Islet precursor cell (in vitro differentiated cells): ENCODE measurements around the gene POLR1H.
"Not testable (repeated sequence)": the region's sequence is repeated elsewhere in the genome, so short reads cannot be mapped to it uniquely, and the experiment has no call there.

Source experiments
- DNase-seq: peaks from one replicate; pipeline ENCODE4 v3.0.0-alpha.2; 2018

POLR1H gene

GRCh38 chr6:30061092-30061857 lies at the start of gene POLR1H:
TSS of gene POLR1H (plus strand) at chr6:30061265. CDS start at chr6:30061525, 260 bp downstream.
- DNase-seq: peak; percentile 97

- peak; percentile 62 for DNase-seq
These were observed 47.7 kb upstream of the POLR1H start for GRCh38 chr6:30013291-30013922.

- DNase-seq: no peak
These were observed 41.2 kb upstream of the POLR1H start for GRCh38 chr6:30019819-30020218.

GRCh38 chr6:30020626-30021025 lies 40.4 kb upstream of the POLR1H start:
- DNase-seq: no peak

GRCh38 chr6:30022189-30022588 lies 38.9 kb upstream of the POLR1H start:
- no peak for DNase-seq

GRCh38 chr6:30022712-30023111 lies 38.4 kb upstream of the POLR1H start:
- DNase-seq: not testable (repeated sequence)

GRCh38 chr6:30025186-30025585 lies 35.9 kb upstream of the POLR1H start:
- DNase-seq: no peak

- DNase-seq: no peak
These were observed 31.5 kb upstream of the POLR1H start for GRCh38 chr6:30029588-30029987.

- no peak for DNase-seq
These were observed 29.7 kb upstream of the POLR1H start for GRCh38 chr6:30031381-30031780.

- not testable (repeated sequence) for DNase-seq
These were observed 27.6 kb upstream of the POLR1H start for GRCh38 chr6:30033440-30033839.

- DNase-seq: no peak
These were observed 25.3 kb upstream of the POLR1H start for GRCh38 chr6:30035784-30036183.

GRCh38 chr6:30037182-30037788 lies 23.8 kb upstream of the POLR1H start:
- DNase-seq: no peak

GRCh38 chr6:30041221-30041620 lies 19.8 kb upstream of the POLR1H start:
- DNase-seq: no peak

- no peak for DNase-seq
These were observed 19.2 kb upstream of the POLR1H start for GRCh38 chr6:30041821-30042220.

GRCh38 chr6:30042476-30042875 lies 18.6 kb upstream of the POLR1H start:
- DNase-seq: no peak

- no peak for DNase-seq
These were observed 18.2 kb upstream of the POLR1H start for GRCh38 chr6:30042914-30043313.

GRCh38 chr6:30043744-30044143 lies 17.3 kb upstream of the POLR1H start:
- no peak for DNase-seq

GRCh38 chr6:30044630-30045029 lies 16.4 kb upstream of the POLR1H start:
- no peak for DNase-seq

- no peak for DNase-seq
These were observed 13.8 kb upstream of the POLR1H start for GRCh38 chr6:30047220-30047619.

- no peak for DNase-seq
These were observed 7.4 kb upstream of the POLR1H start for GRCh38 chr6:30053682-30054081.

GRCh38 chr6:30055513-30055912 lies 5.6 kb upstream of the POLR1H start:
- DNase-seq: no peak

- DNase-seq: peak; percentile 57
These were observed 416 bp upstream of the POLR1H start for GRCh38 chr6:30060606-30061091.

GRCh38 chr6:30061858-30062458 lies 893 bp downstream of the POLR1H start:
- peak; percentile 55 for DNase-seq
